Hepatocyte (in vitro differentiated cells): Measurements from ENCODE around the gene STAU1.

Experiments used
- CTCF ChIP-seq: fragments of 200-600 bp; sonication (generic); IDR thresholded peaks from 2 replicates; pipeline ENCODE4 v1.5.1; 2016; ENCODE audit warnings: antibody characterized with exemption, mild to moderate bottlenecking; ENCODE audit not compliant: poor library complexity
- EZH2 ChIP-seq: fragments of 200-600 bp; sonication (generic); IDR thresholded peaks from 2 replicates; pipeline ENCODE4 v1.6.1; 2016; ENCODE audit warnings: antibody characterized with exemption, mild to moderate bottlenecking, borderline replicate concordance

DNA sequence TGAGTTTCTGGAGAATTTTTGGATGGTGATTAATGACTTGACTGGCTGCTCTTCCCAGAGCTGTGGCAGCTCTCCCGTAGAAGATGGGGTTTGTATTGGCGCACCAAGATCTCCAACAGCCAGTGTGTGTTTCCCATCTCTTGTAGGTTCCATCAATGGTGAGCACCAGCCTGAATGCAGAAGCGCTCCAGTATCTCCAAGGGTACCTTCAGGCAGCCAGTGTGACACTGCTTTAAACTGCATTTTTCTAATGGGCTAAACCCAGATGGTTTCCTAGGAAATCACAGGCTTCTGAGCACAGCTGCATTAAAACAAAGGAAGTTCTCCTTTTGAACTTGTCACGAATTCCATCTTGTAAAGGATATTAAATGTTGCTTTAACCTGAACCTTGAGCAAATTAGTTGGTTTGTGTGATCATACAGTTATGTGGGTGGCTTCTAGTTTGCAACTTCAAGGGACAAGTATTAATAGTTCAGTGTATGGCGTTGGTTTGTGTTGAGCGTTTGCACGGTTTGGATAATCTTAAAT, 91.9 kb downstream of the STAU1 start:
- TF ChIP-seq CTCF (no peak), EZH2 (no peak)
